ENCODE results near the gene BNC2.

- TF ChIP-seq BHLHE40 (IDR thresholded peaks at IDR 0.05; ENCODE audit: low read depth, low read length) (no peak), CTCF (conservative IDR thresholded peaks at IDR 0.05; ENCODE audit: low read depth, low read length) (no peak), CEBPB (IDR thresholded peaks at IDR 0.05; ENCODE audit: low read depth, low read length) (no peak), MAFK (IDR thresholded peaks at IDR 0.05; ENCODE audit: low read depth, low read length) (no peak), POLR2A (IDR thresholded peaks at IDR 0.05; ENCODE audit: low read depth, low read length) (no peak), NFE2L2 (IDR thresholded peaks at IDR 0.05; ENCODE audit: low read depth, low read length) (0 out of 2 replicates have a peak, but pooled peaks have one; percentile 33), FOS (IDR thresholded peaks at IDR 0.05; ENCODE audit: low read depth, low read length) (no peak), MXI1 (IDR thresholded peaks at IDR 0.05; ENCODE audit: borderline replicate concordance, low read depth, low read length) (no peak), RCOR1 (IDR thresholded peaks at IDR 0.05; ENCODE audit: insufficient replicate concordance, low read length) (no peak), RAD21 (IDR thresholded peaks at IDR 0.05; ENCODE audit: low read length) (no peak), MAZ (IDR thresholded peaks at IDR 0.05; ENCODE audit: borderline replicate concordance, low read depth, low read length) (no peak), SMC3 (IDR thresholded peaks at IDR 0.05; ENCODE audit: low read depth, low read length) (no peak)
These were observed 41.7 kb upstream of the BNC2 start for GRCh38 chr9:16912197-16912596.
